Neural crest cell (in vitro differentiated cells): ENCODE measurements around the gene SNAPIN. TPM values are rescaled to one million over a fixed set of nuclear protein-coding genes. Genes with fewer than 3 reads are reported as not detected.
A peak's percentile ranks its signal among the peaks of the same experiment; 100 is the strongest.

Source experiments
- DNase-seq: peaks from one replicate; pipeline ENCODE4 v3.0.0; 2021; ENCODE audit warnings: low read depth, mixed read lengths, low spot score
- H3K27ac Mint-ChIP-seq: one replicate; pipeline ENCODE4 v1.8.0; 2021; ENCODE audit warnings: mild to moderate bottlenecking, mixed read lengths; ENCODE audit not compliant: unreplicated experiment
- H3K27me3 Mint-ChIP-seq: 2 replicates; pipeline ENCODE4 v1.8.0; 2021; ENCODE audit warnings: low read depth, mild to moderate bottlenecking, mixed read lengths
- H3K36me3 Mint-ChIP-seq: 2 replicates; pipeline ENCODE4 v1.8.0; 2021; ENCODE audit warnings: low read depth, mild to moderate bottlenecking, mixed read lengths
- H3K4me1 Mint-ChIP-seq: 2 replicates; pipeline ENCODE4 v1.8.0; 2021; ENCODE audit warnings: mixed read lengths
- H3K4me3 Mint-ChIP-seq: one replicate; pipeline ENCODE4 v1.8.0; 2021; ENCODE audit warnings: mild to moderate bottlenecking, mixed read lengths
- H3K9me3 Mint-ChIP-seq: 2 replicates; pipeline ENCODE4 v1.8.0; 2021; ENCODE audit warnings: mixed read lengths
- CTCF ChIP-seq: fragments of 200-600 bp; sonication (generic); conservative IDR thresholded peaks from 2 replicates; pipeline ENCODE4 v1.5.0; 2021; ENCODE audit warnings: antibody characterized with exemption, mild to moderate bottlenecking
- total RNA-seq: library from RNA; stranded (reverse); gene quantifications from 2 replicates; pipeline ENCODE4 v1.2.1, GENCODE V29; 2021

Gene SNAPIN
- total RNA-seq, 1 donor from 2014 or later = 55.4 TPM

GRCh38 chr1:153679337-153680119 is 21.0 kb downstream of the SNAPIN start:
- H3K9me3 Mint-ChIP-seq = no peaks in the 10 kb centered on the region
- H3K36me3 Mint-ChIP-seq = no peaks in the 10 kb centered on the region
- H3K27ac Mint-ChIP-seq = no peak overlapping the region
- H3K27me3 Mint-ChIP-seq = peaks cover 74% of the 10 kb centered on the region
- peaks cover 23% of the 10 kb centered on the region for H3K4me1 Mint-ChIP-seq
- peak; percentile 23 for DNase-seq
- H3K4me3 Mint-ChIP-seq = peak overlapping the region; percentile 65
- TF ChIP-seq CTCF = peak; percentile 51

- H3K9me3 Mint-ChIP-seq = no peaks in the 10 kb centered on the region
- H3K4me1 Mint-ChIP-seq = peaks cover 23% of the 10 kb centered on the region
- peak overlapping the region; percentile 31 for H3K4me3 Mint-ChIP-seq
- DNase-seq = no peak
- no peak for TF ChIP-seq CTCF
- no peaks in the 10 kb centered on the region for H3K36me3 Mint-ChIP-seq
- H3K27me3 Mint-ChIP-seq = peaks cover 76% of the 10 kb centered on the region
- H3K27ac Mint-ChIP-seq = no peak overlapping the region
Measured at GRCh38 chr1:153680120-153680403, 21.6 kb downstream of the SNAPIN start.

- Mint-ChIP-seq H3K4me3 (no peak overlapping the region), H3K4me1 (peaks cover 20% of the 10 kb centered on the region), H3K27me3 (peaks cover 74% of the 10 kb centered on the region), H3K9me3 (no peaks in the 10 kb centered on the region), H3K27ac (no peak overlapping the region), H3K36me3 (no peaks in the 10 kb centered on the region)
- DNase-seq = no peak
- no peak for TF ChIP-seq CTCF
Measured at GRCh38 chr1:153682730-153683129, 24.2 kb downstream of the SNAPIN start.

- TF ChIP-seq CTCF = no peak
- Mint-ChIP-seq H3K9me3 (no peaks in the 10 kb centered on the region), H3K27ac (no peak overlapping the region), H3K36me3 (no peaks in the 10 kb centered on the region), H3K4me3 (no peak overlapping the region), H3K4me1 (peaks cover 9% of the 10 kb centered on the region), H3K27me3 (peaks cover 63% of the 10 kb centered on the region)
- DNase-seq = no peak
Measured at GRCh38 chr1:153683854-153684253, 25.4 kb downstream of the SNAPIN start.

- no peak overlapping the region for H3K4me3 Mint-ChIP-seq
- DNase-seq = no peak
Measured at GRCh38 chr1:153684892-153685291, 26.4 kb downstream of the SNAPIN start.

More at GRCh38 chr1:153684892-153685291, 26.4 kb downstream of the SNAPIN start:
- no peak for TF ChIP-seq CTCF
- H3K27ac Mint-ChIP-seq = no peak overlapping the region
- peaks cover 53% of the 10 kb centered on the region for H3K27me3 Mint-ChIP-seq
- no peaks in the 10 kb centered on the region for H3K36me3 Mint-ChIP-seq
- peaks cover 5% of the 10 kb centered on the region for H3K4me1 Mint-ChIP-seq
- H3K9me3 Mint-ChIP-seq = no peaks in the 10 kb centered on the region
